Activated naive CD4-positive, alpha-beta T cell treated with Interleukin-2 at 50 U/mL for 16 hours (primary cell): Measurements from ENCODE around the gene TRIM73.
"Not testable (repeated sequence)": the region's sequence is repeated elsewhere in the genome, so short reads cannot be mapped to it uniquely, and the experiment has no call there.

ENCODE experiments used
- DNase-seq: peaks from one replicate; pipeline ENCODE4 v3.0.0-alpha.2; 2020

TRIM73 gene

DNA sequence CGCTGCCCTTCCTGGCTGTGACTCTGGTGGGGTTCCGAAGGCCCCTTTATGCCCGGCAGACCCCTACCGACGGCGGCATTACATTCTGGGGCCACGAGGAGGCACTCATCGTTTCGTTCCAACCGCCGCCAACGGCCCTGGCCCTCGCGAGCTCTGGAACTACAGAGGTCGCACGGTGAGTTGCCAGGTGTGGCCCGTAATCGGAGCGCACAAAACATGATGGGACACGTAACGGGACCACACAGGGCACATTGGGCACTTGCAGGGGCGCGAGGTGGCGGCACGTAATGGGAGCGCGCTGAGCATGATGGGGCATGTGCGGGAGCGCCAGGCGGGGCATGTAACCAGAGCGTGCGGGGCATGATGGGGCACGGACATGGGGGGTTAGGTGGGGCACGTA lies at the start of gene TRIM73:
TRIM73 (plus strand) TSS at position 301 of the 400 bp plus-strand sequence. CDS start 3,305 bp downstream, outside the sequence.
- DNase-seq = not testable (repeated sequence)

DNA sequence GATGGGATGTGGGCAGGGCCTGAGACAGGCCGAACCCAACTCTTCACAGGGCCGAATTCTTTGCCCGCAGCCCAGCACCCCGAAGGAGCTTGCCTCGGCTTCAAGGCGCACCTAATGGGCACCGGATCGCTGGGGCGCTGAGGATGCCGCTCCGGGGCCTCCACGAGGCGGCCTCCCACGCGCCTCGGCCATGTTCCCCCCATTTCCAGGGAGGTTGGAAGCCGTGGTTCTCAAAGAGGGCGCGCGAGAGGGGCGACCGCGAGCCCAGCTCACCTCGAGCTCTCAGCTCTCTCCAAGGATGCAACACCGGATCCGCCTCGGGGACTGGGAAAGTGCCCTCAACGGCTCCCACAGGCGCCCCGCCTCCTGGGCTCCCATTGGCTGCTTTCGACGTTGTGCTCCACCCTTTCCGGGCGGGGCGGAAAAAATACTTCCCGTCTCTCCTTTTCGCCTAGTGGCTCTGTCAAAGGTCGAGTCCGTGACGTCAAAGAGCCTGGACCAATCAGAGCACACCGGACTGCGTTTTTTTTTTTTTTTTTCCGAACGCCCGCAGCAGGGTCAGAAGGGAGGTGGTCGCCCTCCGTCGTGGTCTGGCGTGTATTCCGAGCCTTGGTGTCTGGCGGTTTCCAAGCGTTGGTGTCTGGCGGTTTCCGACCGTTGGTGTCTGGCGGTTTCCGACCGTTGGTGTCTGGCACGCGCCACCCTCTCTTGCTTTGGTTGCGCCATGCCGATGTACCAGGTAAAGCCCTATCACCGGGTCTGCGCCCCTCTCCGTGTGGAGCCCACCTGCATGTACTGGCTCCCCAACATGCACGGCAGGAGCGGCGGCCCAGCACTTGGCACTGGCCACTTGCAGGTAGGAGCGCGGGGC lies 36.5 kb upstream of the TRIM73 start:
- DNase-seq = peak; percentile 46

DNA sequence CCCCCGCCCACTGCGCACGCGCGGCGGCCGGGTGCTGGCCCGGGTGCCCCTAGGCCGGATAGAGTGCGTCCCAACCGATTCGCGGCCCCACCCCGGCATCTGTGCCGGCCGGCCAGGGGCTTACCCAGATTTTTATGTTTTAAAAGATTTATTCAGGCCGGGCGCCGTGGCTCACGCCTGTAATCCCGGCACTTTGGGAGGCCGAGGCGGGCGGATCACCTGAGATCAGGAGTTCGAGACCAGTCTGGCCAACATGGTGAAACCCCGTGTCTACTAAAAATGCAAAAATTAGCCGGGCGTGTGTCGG lies 35.9 kb upstream of the TRIM73 start:
- DNase-seq = not testable (repeated sequence)

DNA sequence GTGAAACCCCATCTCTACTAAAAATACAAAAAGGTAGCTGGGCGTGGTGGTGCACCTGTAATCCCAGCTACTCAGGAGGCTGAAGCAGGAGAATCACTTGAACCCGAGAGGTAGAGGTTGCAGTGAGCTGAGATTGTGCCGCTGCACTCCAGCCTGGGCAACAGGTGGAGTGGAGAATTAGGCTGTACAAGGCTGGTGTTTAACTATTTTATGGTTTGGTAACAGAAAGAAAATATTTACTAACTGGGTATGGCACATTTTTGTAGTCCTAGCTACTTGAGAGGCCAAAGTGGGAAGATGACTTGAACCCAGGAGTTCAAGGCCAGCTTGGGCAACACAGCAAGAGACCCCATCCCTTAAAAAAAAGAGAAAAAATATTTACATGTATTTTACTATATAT lies 31.4 kb upstream of the TRIM73 start:
- DNase-seq = not testable (repeated sequence)

DNA sequence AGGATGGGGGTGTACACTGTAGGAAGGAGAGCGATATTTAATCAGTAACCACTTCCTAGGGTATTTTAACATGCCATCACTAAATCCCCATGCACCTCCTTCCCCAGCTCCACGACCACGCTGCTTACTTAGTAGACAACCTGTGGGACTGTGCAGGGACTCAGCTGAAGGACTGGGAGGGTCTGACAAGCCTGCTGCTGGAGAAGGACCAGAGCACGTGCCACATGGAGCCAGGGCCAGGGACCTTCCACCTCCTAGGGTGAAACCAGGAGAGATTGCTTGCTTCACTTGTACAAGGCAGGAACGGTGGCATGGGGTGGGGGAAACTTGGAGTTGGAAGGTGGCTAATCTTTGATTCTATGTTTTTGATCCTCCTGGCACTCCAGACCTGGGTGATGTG lies 28.8 kb upstream of the TRIM73 start:
- not testable (repeated sequence) for DNase-seq

DNA sequence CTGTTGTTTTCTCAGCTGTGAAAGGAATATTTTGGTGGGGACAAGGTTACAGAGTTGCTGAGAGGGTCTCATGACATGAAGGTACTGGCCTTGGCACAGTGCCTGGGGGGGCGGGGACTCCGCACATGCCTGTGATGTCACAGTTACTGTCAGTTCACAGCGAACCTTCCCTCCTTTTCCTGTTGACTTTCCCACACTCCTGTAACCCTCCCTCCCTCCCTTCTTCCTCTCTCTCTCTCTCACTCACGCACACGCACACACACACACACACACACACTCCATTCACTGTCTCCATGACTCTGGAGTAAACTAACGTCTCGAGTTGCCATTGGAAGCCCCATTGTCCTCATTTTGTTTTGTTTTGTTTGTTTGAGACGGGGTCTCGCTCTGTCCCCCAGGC lies 28.1 kb upstream of the TRIM73 start:
- DNase-seq = not testable (repeated sequence)

DNA sequence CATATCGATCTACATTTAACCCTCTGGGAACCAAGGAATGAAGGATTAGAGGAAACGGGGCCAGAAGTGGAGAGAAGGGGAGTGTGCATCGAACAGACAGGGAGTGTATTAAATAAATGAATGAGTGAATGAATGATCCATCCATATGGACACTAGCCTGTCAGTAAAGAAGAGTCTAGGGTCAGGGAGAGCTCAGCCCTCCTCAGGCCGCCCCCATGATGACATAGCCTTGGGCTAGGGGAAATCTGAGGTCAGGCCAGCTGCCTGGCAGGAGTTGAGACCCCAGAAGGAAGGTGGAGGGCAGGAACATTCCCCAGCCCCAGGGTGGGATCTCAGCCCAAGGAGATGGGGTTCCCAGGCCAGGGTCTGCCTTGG lies 21.3 kb upstream of the TRIM73 start:
- not testable (repeated sequence) for DNase-seq

DNA sequence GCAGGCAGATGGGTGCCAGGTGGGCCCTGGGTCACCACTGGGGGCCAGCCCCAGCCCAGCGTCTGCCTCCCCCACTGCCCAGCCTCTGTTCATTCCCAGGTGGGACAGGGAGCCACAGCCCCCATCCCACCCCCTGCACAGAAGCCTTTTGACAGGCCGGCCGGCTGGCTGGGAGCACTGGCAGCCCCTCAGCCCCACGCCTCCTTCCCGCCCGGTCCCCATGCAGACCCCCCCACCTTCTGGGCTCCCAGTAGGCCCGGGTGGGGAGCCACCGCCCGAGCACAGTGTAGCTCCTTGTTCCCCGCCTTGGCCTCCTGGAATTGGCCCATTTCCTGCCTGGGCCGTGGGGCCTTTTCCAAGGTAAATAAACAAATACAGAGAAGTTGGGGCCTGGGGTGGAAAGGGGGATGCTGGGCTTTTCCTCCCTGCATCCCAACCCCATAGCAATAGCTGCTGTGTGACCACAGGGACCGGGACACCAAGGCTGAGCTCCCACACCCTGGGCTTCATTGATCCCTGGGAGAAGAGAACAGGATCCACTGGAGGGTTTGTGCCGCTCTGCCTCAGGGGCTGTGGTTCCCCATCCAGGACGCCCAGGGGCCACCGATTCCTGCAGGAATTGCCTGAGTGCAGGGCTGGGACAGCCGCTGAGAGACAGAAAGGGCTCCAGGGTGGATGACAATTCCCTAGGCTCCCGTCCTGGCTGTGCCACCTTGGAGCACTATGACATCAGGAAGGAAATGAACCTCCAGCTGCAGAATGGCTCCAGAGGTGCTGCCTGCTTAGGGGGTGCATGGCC lies 20.7 kb upstream of the TRIM73 start:
- not testable (repeated sequence) for DNase-seq

DNA sequence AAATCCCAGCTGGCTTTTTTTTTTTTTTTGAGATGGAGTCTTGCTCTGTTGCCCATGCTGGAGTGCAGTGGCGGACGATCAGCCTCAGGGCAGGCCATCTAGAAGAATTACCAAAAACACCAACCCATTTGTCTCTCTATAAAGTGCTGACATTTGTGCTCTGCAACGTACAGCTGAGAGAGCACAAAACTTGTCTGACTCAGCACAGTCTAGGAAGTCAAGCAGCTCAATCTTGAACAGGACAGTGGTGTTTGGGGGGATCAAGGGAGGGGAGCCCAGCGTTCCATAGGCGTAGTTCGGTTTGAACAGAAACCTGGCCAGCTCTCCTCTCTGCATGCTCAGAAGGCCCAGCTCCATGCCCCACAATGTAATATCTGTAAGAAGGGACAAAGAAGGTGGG lies 2.2 kb upstream of the TRIM73 start:
- not testable (repeated sequence) for DNase-seq

DNA sequence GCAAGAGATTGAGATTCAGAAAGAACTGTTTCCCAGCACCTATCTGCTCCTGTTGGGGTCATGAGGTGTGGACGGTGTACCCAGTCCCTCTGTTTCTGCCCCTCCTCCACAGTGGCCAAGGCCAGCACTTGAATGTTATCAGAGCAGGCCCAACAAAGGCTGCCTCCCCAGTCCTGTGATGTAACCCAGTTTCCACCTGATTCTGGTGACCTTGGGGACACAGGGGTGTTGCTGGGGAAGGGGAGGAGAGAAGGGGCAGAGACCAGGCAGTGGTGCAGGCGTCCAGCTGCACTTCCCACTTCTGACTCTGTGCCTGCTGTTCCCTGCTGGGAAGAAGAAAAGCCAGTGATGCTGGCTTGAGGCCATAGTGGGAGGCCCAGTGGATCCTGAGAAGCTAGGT lies 2.4 kb downstream of the TRIM73 start:
- DNase-seq = not testable (repeated sequence)

DNA sequence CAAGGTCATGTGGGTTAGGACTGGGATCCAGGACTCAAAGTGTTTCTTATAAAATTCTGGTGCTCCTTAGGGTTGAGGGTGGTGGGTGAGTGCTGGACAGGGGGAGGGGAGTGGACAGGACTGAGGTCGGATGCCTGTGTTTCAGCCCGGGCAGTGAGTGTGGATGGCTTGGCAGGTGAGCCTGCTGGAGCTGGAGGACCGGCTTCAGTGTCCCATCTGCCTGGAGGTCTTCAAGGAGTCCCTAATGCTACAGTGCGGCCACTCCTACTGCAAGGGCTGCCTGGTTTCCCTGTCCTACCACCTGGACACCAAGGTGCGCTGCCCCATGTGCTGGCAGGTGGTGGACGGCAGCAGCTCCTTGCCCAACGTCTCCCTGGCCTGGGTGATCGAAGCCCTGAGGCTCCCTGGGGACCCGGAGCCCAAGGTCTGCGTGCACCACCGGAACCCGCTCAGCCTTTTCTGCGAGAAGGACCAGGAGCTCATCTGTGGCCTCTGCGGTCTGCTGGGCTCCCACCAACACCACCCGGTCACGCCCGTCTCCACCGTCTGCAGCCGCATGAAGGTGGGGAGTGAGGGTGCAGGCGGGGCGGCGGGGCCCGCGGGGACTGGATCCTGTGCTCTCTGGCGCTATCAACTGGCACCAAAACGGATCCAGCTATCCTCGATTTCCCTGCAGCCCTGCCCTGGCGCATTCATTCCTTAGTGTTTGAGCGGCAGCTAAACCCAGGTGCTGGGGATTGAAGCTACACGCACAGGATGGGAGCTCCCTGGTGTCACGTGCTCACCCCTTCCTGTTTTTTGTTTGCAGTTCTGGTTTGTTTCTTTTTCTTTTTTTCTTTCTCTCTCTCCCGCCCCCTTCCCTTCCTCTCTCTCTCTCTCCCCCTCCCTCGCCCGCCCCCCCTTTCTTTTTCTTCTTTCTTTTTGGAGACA lies 3.6 kb downstream of the TRIM73 start:
- DNase-seq = not testable (repeated sequence)

DNA sequence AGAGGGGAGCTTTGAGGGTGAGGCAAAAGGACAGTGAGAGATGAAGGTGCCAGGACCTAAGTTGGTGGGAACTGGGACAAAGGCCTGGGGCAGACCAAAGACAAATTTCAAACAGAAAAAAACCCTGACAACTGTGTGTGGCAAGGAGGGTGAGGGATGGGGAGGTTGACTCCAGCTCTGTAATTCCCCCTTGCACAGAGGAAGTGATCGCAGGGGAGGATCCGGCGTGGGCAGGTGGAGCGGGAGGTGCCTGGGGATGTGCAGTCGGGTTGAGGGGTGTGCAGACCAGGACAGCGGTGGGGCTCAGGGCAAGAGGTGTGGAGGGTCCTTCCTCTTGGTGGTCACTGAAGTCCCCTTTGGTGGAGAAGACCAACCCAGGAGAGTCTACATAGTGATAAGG lies 5.1 kb downstream of the TRIM73 start:
- DNase-seq = not testable (repeated sequence)

DNA sequence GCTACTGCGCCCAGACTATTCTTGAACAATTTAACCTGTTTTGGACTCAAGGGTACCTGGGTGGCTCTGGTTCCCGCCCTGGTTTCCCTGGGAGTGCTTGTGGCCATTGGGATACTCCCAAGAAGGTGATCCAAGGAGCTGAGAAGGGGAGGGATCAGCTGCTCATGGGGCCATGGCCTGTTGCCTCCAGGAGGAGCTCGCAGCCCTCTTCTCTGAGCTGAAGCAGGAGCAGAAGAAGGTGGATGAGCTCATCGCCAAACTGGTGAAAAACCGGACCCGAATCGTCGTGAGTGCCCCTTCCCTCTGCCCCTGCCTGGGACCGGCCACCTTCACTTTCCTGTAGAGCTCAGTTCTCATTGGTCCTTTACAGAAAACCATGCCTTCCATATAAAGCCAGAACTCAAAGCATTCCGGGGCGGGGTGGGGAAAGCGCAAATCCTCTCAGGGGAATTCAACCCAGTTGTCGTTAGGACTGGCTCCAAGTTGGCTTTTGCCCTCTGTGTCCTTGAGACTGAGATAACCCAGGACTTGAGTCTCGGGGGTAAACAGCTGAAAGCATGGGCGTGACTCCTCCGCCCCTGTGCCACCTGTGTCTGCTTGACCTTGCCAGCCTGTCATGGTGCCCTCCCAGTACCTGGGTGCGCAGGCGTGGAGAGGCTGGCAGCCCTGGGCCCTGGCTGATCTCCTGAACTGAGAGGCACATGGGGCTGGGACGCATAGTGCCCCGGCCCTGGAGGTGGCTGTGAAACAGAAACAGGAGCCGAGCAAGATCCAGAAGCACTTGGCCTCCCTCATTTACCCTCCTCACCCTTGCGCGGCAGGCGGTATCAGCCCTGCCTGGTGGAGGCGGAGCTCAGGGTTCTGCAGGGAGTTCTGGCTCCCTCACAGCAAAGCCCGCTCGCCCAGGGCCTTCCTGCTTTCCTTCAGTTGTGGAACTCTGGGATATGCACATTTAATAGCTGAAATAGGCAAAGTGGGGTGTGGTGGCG lies 8.3 kb downstream of the TRIM73 start:
- not testable (repeated sequence) for DNase-seq

DNA sequence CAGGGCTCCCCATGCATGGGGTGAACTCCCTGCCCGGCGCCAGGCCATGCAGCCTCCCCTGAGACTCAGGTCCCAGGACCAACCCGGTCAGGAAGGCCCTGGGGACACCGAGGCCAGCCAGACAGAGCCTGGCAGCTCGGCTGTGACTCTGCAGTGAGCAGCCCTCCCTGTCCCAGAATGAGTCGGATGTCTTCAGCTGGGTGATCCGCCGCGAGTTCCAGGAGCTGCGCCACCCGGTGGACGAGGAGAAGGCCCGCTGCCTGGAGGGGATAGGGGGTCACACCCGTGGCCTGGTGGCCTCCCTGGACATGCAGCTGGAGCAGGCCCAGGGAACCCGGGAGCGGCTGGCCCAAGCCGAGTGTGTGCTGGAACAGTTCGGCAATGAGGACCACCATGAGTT lies 9.2 kb downstream of the TRIM73 start:
- not testable (repeated sequence) for DNase-seq

DNA sequence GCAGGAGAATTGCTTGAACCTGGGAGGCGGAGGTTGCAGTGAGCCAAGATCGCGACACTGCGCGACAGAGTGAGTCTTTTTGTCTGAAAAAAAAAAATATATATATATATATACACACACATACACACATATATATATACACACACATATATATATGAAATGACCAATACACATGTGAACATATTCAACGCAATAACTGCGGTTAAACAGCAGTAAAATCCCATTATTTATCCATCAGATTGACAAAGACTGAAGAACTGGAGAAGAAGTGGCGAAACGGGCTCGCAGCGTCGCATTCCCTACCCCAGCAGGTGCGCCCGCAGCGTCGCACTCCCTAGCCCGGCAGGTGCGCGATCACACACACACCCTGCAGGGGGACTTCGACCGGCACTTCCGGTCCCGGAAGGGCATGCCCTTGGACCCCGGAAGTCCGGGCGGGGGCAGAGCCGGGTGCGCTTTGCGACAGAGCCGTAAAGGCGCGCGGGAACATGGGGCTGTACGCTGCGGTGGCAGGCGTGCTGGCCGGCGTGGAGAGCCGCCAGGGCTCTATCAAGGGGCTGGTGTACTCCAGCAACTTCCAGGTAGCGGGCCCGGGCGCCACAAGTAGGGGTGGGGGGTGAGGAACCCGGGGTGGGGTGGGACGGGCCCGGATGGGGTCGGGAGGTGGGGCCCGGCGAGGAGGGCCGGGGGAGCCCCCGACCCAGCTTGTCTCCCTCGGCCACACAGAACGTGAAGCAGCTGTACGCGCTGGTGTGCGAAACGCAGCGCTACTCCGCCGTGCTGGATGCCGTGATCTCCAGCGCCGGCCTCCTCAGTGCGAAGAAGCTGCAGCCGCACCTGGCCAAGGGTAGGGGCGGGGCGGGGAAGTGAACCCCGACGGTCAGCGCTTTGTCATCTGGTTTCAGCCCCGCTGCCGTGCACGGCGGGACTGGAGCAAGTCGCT lies 14.7 kb downstream of the TRIM73 start:
- DNase-seq = peak; percentile 8

DNA sequence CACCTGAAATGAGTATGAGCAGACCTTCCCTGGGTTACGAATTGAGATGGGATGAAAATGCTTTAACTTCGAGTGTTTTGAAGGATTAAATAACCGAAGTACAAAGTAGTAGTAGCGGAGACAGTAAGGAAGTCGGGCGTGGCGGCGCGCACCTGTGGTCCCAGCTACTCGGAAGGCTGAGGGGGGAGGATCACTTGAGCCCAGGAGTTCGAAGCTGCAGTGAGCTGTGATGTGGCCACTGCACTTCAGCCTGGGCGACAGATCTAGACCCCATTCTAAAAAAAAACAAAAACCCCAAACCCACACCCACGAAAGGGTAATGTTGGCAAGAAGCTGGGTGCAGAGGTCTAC lies 15.4 kb downstream of the TRIM73 start:
- not testable (repeated sequence) for DNase-seq

DNA sequence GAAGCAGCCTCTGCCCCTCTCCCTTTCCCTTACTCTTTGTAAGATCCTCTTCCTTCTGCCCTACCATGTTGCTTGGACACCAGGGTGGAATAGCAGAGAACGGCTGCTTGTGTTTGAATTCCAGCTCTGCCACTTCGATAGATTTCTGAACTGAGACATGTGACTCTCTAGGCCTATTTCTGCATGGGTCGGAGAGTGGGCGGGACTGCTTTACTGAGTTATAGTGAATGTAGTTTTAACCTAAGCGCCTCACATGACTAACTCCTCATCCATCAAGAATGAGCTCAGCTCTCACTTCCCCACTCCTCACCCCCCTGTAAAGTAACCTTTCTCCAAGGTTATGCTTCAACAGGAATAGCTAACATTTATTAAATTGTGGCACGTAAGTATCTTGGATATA lies 18.8 kb downstream of the TRIM73 start:
- DNase-seq = not testable (repeated sequence)

DNA sequence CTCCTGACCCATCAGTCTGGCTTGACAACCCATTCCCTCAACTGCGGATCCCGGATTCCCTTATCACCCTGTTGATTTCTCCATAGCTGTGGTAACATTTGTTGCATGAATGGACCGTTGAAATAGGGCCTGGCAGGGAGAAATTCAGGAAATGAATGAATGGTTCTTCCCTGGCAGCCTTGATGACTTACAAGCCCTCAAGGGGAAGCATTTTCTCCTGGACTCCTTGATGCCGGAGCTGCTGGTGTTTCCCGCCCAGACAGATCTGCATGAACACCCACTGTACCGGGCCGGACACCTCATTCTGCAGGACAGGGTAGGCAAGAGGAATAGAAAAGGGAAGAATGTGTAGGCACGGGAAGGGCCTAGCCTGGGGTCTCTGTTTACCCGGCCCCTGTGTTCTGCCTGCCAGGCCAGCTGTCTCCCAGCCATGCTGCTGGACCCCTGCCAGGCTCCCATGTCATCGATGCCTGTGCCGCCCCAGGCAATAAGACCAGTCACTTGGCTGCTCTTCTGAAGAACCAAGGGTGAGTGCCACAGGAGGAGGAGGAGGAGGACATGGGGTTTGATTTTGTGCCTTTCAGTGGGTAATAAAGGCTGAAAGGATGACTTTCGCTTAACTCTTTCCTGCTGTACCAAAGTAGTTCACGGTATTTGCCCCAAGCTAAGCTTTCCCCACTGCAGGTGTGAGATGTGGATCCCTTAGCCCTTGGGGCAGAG lies 19.4 kb downstream of the TRIM73 start:
- not testable (repeated sequence) for DNase-seq

DNA sequence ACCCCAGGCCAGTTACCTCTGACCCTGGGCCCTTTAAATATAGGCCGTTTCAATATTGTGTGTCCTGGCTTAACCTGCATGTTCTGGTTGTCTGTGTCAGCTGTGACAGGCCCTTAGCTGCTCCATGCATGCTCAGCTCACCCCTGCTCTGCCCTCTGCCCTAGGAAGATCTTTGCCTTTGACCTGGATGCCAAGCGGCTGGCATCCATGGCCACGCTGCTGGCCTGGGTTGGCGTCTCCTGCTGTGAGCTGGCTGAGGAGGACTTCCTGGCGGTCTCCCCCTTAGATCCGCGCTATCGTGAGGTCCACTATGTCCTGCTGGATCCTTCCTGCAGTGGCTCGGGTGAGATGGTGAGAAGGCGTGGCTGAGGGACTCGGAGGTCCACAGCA lies 20.0 kb downstream of the TRIM73 start:
- DNase-seq = not testable (repeated sequence)
